NCI-H345 (cell line): Measurements from ENCODE around the gene CRK.

Source experiments
- DNase-seq: peaks from one replicate; lab custom pipeline; 2025; lab: John Stamatoyannopoulos, UW

CRK gene

GRCh38 chr17:1455797-1456599 is at the start of gene CRK:
CRK (minus strand) TSS chr17:1456232; CDS start chr17:1456117, 115 bp downstream.
- DNase-seq = peak; percentile 93

- DNase-seq = no peak
Observed at GRCh38 chr17:1505586-1505985, 49.6 kb upstream of the CRK start.

- no peak for DNase-seq
Observed at GRCh38 chr17:1504866-1505265, 48.8 kb upstream of the CRK start.

- no peak for DNase-seq
Observed at GRCh38 chr17:1503699-1504098, 47.7 kb upstream of the CRK start.

GRCh38 chr17:1498869-1499268 is 42.8 kb upstream of the CRK start:
- no peak for DNase-seq

GRCh38 chr17:1498233-1498632 is 42.2 kb upstream of the CRK start:
- no peak for DNase-seq

- DNase-seq = no peak
Observed at GRCh38 chr17:1497831-1498230, 41.8 kb upstream of the CRK start.

- no peak for DNase-seq
Observed at GRCh38 chr17:1496869-1497268, 40.8 kb upstream of the CRK start.

GRCh38 chr17:1495265-1495989 is 39.4 kb upstream of the CRK start:
- no peak for DNase-seq

GRCh38 chr17:1494736-1495253 is 38.8 kb upstream of the CRK start:
- DNase-seq = no peak

GRCh38 chr17:1494203-1494602 is 38.2 kb upstream of the CRK start:
- DNase-seq = no peak

GRCh38 chr17:1493291-1493980 is 37.4 kb upstream of the CRK start:
- DNase-seq = no peak

GRCh38 chr17:1492249-1493206 is 36.5 kb upstream of the CRK start, which contains the start of gene MYO1C:
MYO1C (minus strand) TSS chr17:1492686; CDS start chr17:1492487, 199 bp downstream.
- no peak for DNase-seq

GRCh38 chr17:1491443-1492248 is 35.6 kb upstream of the CRK start:
- peak; percentile 8 for DNase-seq

GRCh38 chr17:1490643-1491442 is 34.8 kb upstream of the CRK start:
- DNase-seq = peak; percentile 38

- no peak for DNase-seq
Observed at GRCh38 chr17:1488826-1489270, 32.8 kb upstream of the CRK start.

- no peak for DNase-seq
Observed at GRCh38 chr17:1487939-1488825, 32.1 kb upstream of the CRK start.
